AG08395 (cell line): ENCODE measurements around the gene MORF4L2.

ENCODE experiments used
- DNase-seq: peaks from one replicate; pipeline ENCODE4 v3.0.0; 2012; ENCODE audit warnings: mixed read lengths, low spot score

MORF4L2 gene

DNA sequence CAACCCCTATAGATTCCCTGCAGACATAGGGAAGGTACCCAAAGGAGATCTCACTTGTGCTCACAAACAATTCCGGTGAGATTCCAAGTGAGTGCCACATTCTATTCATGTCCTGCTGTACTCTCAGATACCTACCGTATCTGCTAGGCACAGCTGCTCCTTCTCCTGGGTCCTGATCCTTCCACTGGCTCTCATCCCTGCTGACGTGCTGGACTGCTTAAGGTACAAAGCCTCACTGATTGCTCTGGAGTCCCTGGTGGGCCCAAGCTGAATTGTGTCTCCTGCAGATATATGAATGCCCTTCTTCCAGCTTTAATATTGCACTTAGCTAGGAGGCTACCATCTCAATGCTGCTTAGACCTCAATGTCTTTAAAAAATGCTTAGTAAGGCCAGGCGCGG, 55.4 kb downstream of the MORF4L2 start:
- DNase-seq: no peak

GRCh38 chrX:103630171-103630511, 56.4 kb downstream of the MORF4L2 start:
- DNase-seq: no peak

DNA sequence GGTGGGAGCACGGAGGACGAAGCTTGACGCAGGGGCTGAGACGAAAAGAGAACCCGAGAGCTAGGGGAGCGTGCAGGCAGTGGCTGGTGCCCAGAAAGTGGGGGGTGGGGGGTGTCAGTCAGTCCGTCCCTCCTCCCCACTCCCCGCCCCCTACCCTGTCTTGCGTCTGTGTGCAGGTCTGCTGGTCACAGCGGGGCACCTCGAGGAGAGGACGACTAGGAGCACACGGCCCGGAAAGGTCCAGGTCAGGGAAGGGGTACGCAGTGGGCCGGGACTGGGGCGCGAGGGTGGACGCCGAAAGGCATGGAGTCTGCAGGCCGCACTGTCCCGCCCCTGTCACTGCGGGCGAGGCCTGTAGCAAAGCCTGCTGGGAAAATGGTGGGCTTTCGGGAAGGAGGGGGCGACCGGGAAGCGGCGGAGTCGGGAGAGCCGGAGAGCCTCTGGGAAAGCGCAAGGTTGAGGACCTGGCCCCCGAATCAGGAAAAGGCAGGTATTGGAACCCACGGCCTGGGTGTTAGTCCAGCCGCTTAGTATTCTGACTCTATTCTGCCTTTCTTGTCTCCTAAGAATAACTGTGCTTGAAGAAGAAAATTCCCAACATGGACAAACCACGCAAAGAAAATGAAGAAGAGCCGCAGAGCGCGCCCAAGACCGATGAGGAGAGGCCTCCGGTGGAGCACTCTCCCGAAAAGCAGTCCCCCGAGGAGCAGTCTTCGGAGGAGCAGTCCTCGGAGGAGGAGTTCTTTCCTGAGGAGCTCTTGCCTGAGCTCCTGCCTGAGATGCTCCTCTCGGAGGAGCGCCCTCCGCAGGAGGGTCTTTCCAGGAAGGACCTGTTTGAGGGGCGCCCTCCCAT, 57.0 kb downstream of the MORF4L2 start:
- DNase-seq: peak; percentile 46

DNA sequence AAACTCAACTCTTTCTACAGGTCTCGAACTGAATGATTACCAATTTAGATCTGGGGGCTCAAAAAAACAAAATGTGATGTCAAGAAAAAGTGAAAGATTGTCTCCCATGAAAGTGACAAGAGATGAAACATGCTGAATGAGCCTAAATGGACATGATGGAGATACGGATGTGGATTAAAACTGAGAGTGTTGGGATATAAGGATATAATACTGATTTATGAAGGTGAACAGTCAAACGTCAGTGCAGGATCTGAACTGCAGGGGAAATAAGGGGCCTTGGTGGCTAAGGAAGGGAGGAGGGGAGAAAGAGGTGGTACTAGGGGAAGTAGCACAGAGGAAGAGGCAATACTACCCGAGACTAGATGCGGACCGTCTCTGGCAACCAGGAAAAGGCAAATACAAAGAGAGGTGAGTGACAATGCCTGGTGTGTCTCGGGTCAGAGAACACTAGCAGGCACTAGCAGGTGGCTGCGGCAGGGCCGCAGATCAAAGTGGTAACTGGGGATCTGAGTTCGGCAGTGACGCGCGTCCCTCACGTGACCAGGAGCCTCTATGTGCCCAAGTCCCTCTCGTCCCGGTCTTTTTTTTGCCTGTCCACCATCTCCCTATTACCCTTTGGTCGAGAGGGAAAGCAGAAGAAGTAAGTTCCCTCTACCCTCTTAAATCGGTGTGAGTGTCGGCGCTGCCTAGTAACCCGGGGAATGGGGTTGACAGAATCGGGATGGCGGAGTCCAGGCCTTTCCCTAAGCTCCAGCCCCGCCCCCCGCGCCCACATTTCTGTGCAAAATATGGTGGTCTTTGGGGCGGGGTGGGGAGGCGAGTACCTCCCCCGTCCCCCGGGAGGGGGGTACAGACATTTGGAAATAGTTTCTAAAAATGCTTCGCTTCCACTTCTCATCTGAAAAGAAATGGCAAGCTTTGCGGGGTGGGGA, 57.8 kb downstream of the MORF4L2 start, which contains the start of gene TCEAL1:
Gene TCEAL1 (plus strand): TSS at position 590 of the 932 bp plus-strand sequence. CDS start 942 bp downstream, outside the sequence.
- no peak for DNase-seq

- no peak for DNase-seq
Observed at GRCh38 chrX:103626855-103627254, 59.6 kb downstream of the MORF4L2 start.
